A549 (cell line): ENCODE measurements around the gene LRRC1. TPM values are rescaled to one million over a fixed set of nuclear protein-coding genes. Genes with fewer than 3 reads are reported as not detected.

ENCODE experiments used
- ATAC-seq, 2 experiments: fragments of 200-7000 bp in 1 of 2; fragments of >200 bp in 1 of 2; cut with Nextera tagmentation in 1 of 2; cut with Tn5 transposase in 1 of 2; 3 replicates each; pipeline versions ENCODE4 v1.8.0 to v1.9.1; 2018 to 2020; ENCODE audit warnings: mild to moderate bottlenecking in 1 of 2, moderate library complexity in 1 of 2
- CTCF ChIA-PET: fragments of 300-600 bp; sonication (Branson Sonifier 250); formaldehyde crosslinking; extraction: SDS; loops from one replicate; lab custom pipeline; 2021; ENCODE audit warnings: antibody characterized with exemption, inconsistent platforms; lab: Yijun Ruan, JAX
- POLR2A ChIA-PET: fragments of 350-600 bp; formaldehyde crosslinking; extraction: SDS; loops from one replicate; lab custom pipeline; 2021; ENCODE audit warnings: antibody characterized with exemption, inconsistent platforms; lab: Yijun Ruan, JAX
- DNase-seq, 2 experiments: peaks; one replicate each; pipeline versions ENCODE4 v3.0.0 to v3.0.0-alpha.2; 2011 to 2016; ENCODE audit warnings: low read depth in 1 of 2, low spot score in 1 of 2
- FAIRE-seq: peaks from 2 replicates; lab custom pipeline; 2011; peaks lifted over from hg19 to GRCh38; lab: Jason Lieb, UNC
- H3K27ac ChIP-seq, 2 experiments: fragments of >200 bp; sonication (Bioruptor Twin); formaldehyde crosslinking; 3 replicates each; pipeline ENCODE4 v1.5.1; 2016 to 2017
- H3K4me1 ChIP-seq: fragments of >200 bp; sonication (Bioruptor Twin); formaldehyde crosslinking; 3 replicates; pipeline ENCODE4 v1.6.1; 2016
- H3K4me2 ChIP-seq: fragments of >200 bp; sonication (Bioruptor Twin); formaldehyde crosslinking; 3 replicates; pipeline ENCODE4 v1.6.1; 2016
- H3K4me3 ChIP-seq: fragments of >200 bp; sonication (Bioruptor Twin); formaldehyde crosslinking; 3 replicates; pipeline ENCODE4 v1.5.1; 2016
- H3K9me3 ChIP-seq: fragments of >200 bp; sonication (Bioruptor Twin); formaldehyde crosslinking; 3 replicates; pipeline ENCODE4 v1.6.1; 2016
- BHLHE40 ChIP-seq: IDR thresholded peaks from 2 replicates; pipeline ENCODE4 v1.6.1; 2012; ENCODE audit warnings: low read depth, low read length, inconsistent platforms
- CBX8 ChIP-seq: fragments of 200-600 bp; sonication (generic); IDR thresholded peaks from 2 replicates; pipeline ENCODE4 v1.6.1; 2016
- CEBPB ChIP-seq, 2 experiments: fragments of >200 bp in 1 of 2; sonication (Bioruptor Twin) in 1 of 2; formaldehyde crosslinking in 1 of 2; IDR thresholded peaks; 2 replicates each; pipeline ENCODE4 v1.6.1; 2012 to 2016
- EP300 ChIP-seq, 2 experiments: fragments of >200 bp; sonication (Bioruptor Twin); formaldehyde crosslinking; IDR thresholded peaks; 2 replicates in 1 of 2; 3 replicates in 1 of 2; pipeline ENCODE4 v1.6.1; 2016 to 2017
- FOSL2 ChIP-seq, 2 experiments: fragments of 450-650 bp in 1 of 2; fragments of >200 bp in 1 of 2; sonication (Bioruptor Twin) in 1 of 2; formaldehyde crosslinking; IDR thresholded peaks; 2 replicates each; pipeline versions ENCODE4 v1.5.0 to v1.6.1; 2016 to 2020; ENCODE audit warnings: mild to moderate bottlenecking in 1 of 2, moderate library complexity in 1 of 2
- HDAC2 ChIP-seq: fragments of 200-600 bp; sonication (generic); IDR thresholded peaks from 2 replicates; pipeline ENCODE4 v1.6.1; 2016
- HOXB5 ChIP-seq: fragments of 250-450 bp; sonication (Bioruptor Pico); IDR thresholded peaks from 2 replicates; pipeline ENCODE4 v1.5.0; 2020; ENCODE audit warnings: mild to moderate bottlenecking, moderate library complexity
- JUNB ChIP-seq: fragments of >200 bp; sonication (Bioruptor Twin); formaldehyde crosslinking; IDR thresholded peaks from 2 replicates; pipeline ENCODE4 v1.6.1; 2016
- MAFK ChIP-seq: fragments of 450-650 bp; IDR thresholded peaks from 2 replicates; pipeline ENCODE4 v1.6.1; 2014; ENCODE audit not compliant: partially characterized antibody
- MAZ ChIP-seq: fragments of 150-350 bp; IDR thresholded peaks from 2 replicates; pipeline ENCODE4 v1.6.1; 2014; ENCODE audit warnings: antibody characterized with exemption, low read depth, low read length, borderline replicate concordance
- MYC ChIP-seq: IDR thresholded peaks from 2 replicates; pipeline ENCODE4 v1.6.1; 2012; ENCODE audit warnings: mild to moderate bottlenecking, inconsistent platforms, low read length, improper control_type of control experiment, borderline replicate concordance
- NPAS2 ChIP-seq: fragments of 250-450 bp; sonication (Bioruptor Pico); IDR thresholded peaks from 2 replicates; pipeline ENCODE4 v1.8.0; 2022; ENCODE audit warnings: mild to moderate bottlenecking, moderate library complexity, borderline replicate concordance
- NR3C1 ChIP-seq: fragments of >200 bp; sonication (Bioruptor Twin); formaldehyde crosslinking; IDR thresholded peaks from 3 replicates; pipeline ENCODE4 v1.6.1; 2017
- POLR2A ChIP-seq: IDR thresholded peaks from 2 replicates; pipeline ENCODE4 v1.6.1; 2012; ENCODE audit warnings: mild to moderate bottlenecking, low read length
- RARB ChIP-seq: fragments of 250-450 bp; sonication (Bioruptor Pico); IDR thresholded peaks from 2 replicates; pipeline ENCODE4 v1.8.0; 2021; ENCODE audit warnings: mild to moderate bottlenecking, moderate library complexity
- RFX5 ChIP-seq: fragments of 450-650 bp; IDR thresholded peaks from 2 replicates; pipeline ENCODE4 v1.7.1; 2014; ENCODE audit warnings: antibody characterized with exemption, mild to moderate bottlenecking, moderate library complexity
- SMC3 ChIP-seq: fragments of >200 bp; sonication (Bioruptor Twin); formaldehyde crosslinking; IDR thresholded peaks from 3 replicates; pipeline ENCODE4 v1.6.1; 2018; ENCODE audit warnings: inconsistent platforms
- SREBF2 ChIP-seq: fragments of 450-650 bp; IDR thresholded peaks from 2 replicates; pipeline ENCODE4 v1.6.1; 2014; ENCODE audit warnings: mild to moderate bottlenecking, moderate library complexity
- TFCP2L1 ChIP-seq: fragments of 250-450 bp; sonication (Bioruptor Pico); IDR thresholded peaks from 2 replicates; pipeline ENCODE4 v1.5.0; 2021; ENCODE audit warnings: mild to moderate bottlenecking
- TP53 ChIP-seq: fragments of 250-450 bp; sonication (Bioruptor Pico); IDR thresholded peaks from 2 replicates; pipeline ENCODE4 v1.5.0; 2021; ENCODE audit warnings: mild to moderate bottlenecking, moderate library complexity
- USF2 ChIP-seq: fragments of 450-650 bp; IDR thresholded peaks from 2 replicates; pipeline ENCODE4 v1.6.1; 2014; ENCODE audit warnings: antibody characterized with exemption
- ZC3H11A ChIP-seq: fragments of 450-650 bp; IDR thresholded peaks from 2 replicates; pipeline ENCODE4 v1.6.1; 2014; ENCODE audit warnings: antibody characterized with exemption, mild to moderate bottlenecking
- ZFP36 ChIP-seq: fragments of 450-650 bp; IDR thresholded peaks from 2 replicates; pipeline ENCODE4 v1.6.1; 2014; ENCODE audit warnings: borderline replicate concordance; ENCODE audit not compliant: partially characterized antibody
- ZNF302 ChIP-seq: fragments of 250-450 bp; sonication (Bioruptor Pico); IDR thresholded peaks from 2 replicates; pipeline ENCODE4 v1.9.0; 2021; ENCODE audit warnings: inconsistent platforms, mild to moderate bottlenecking, moderate library complexity
- WGBS: methylation state at CpG from one replicate; pipeline ENCODE4 v1.1.6; 2017; ENCODE audit errors: missing lambda C conversion rate; 5-methylcytosine and 5-hydroxymethylcytosine counted together
- polyA plus RNA-seq, 4 experiments: library from polyadenylated mRNA; depleted of rRNA in 3 of 4; stranded (reverse); fragments of >200 nt; fragmentation: RNase III in 1 of 4; extraction: RNeasy Plus Mini Kit Qiagen cat#74134 plus additional on column Dnase treatment in 1 of 4; gene quantifications; 2 replicates in 3 of 4; 3 replicates in 1 of 4; pipeline ENCODE4 v1.2.3, GENCODE V29; 2011 to 2017
- TF ChIP-seq, protein P1 (sequence below): fragments of >200 bp; sonication (Bioruptor Twin); formaldehyde crosslinking; IDR thresholded peaks from 2 replicates; pipeline ENCODE4 v1.6.1; 2016
- TF ChIP-seq, protein P2 (sequence below): IDR thresholded peaks from 2 replicates; pipeline ENCODE4 v1.6.1; 2012; ENCODE audit warnings: low read depth, borderline replicate concordance
- TF ChIP-seq, protein P3 (sequence below): fragments of 250-450 bp; sonication (Bioruptor Pico); IDR thresholded peaks from 2 replicates; pipeline ENCODE4 v1.5.0; 2021; ENCODE audit warnings: mild to moderate bottlenecking, moderate library complexity, borderline replicate concordance
- TF ChIP-seq, protein P4 (sequence below): IDR thresholded peaks from 2 replicates; pipeline ENCODE4 v1.6.1; 2012

Gene LRRC1
- polyA plus RNA-seq, 2 of the 4 experiments (the other 2 are of a cell fraction) = 5.2 to 8.0 TPM

- no peak for ATAC-seq
- 88% methylated on average over 7 of the region's 9 CpGs for WGBS
- FAIRE-seq = no peak
- H3K4me3 ChIP-seq = no peak overlapping the region
- DNase-seq = no peak
- POLR2A ChIA-PET = no interaction called here
- no peaks in the 10 kb centered on the region for H3K4me1 ChIP-seq
- H3K4me2 ChIP-seq = no peak overlapping the region
- TF ChIP-seq NR3C1 (no peak), POLR2A (no peak), MAFK (no peak), USF2 (no peak), SREBF2 (no peak), HDAC2 (no peak), BHLHE40 (no peak), RFX5 (no peak), CEBPB (IDR thresholded peaks at IDR 0.05) (no peak), MYC (no peak), CBX8 (no peak), ZNF302 (CRISPR knock-in tag) (no peak), ZC3H11A (no peak), TFCP2L1 (CRISPR knock-in tag) (no peak)
- CTCF ChIA-PET = interaction anchor here (0.6 kb wide), 1 partner anchor 396 kb away, joined by 4 read pairs; no protein-coding TSS in a partner anchor
- H3K9me3 ChIP-seq = no peaks in the 10 kb centered on the region
- H3K27ac ChIP-seq = no peak overlapping the region
Measured at GRCh38 chr6:53845280-53846195, 50.7 kb downstream of the LRRC1 start.

DNA sequence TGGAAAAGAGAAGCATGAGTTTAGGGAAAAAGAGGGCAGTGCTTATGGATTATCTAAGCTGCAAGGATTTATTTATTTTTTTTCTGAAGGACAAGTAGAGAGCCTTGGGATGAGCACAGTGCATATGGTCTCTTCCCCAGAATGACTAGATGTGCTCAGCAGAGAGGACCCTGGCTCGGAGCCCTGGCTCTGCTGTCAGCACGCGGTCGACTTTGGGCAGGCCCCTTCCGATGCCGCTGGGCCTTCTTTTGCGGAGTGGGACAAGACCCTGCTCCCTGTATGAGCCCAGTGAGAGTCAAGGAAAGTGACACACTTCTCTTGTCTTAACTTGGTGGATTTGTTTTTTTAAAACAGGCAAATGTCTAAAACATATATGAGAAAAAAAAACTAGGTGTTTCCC is 51.4 kb downstream of the LRRC1 start:
- TF ChIP-seq MAFK (no peak), MAZ (no peak), NPAS2 (CRISPR knock-in tag) (no peak), TFCP2L1 (CRISPR knock-in tag) (no peak), SMC3 (no peak), SREBF2 (no peak), NR3C1 (no peak), JUNB (no peak), HOXB5 (CRISPR knock-in tag) (no peak), ZFP36 (no peak), FOSL2 (IDR thresholded peaks at IDR 0.05) (no peak), FOSL2 (CRISPR knock-in tag; IDR thresholded peaks at IDR 0.05) (no peak), EP300 (IDR thresholded peaks at IDR 0.05) (no peak), TP53 (CRISPR knock-in tag) (no peak), RARB (CRISPR knock-in tag) (no peak)
- TF ChIP-seq, protein P1, sequence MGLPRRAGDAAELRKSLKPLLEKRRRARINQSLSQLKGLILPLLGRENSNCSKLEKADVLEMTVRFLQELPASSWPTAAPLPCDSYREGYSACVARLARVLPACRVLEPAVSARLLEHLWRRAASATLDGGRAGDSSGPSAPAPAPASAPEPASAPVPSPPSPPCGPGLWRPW = no peak
- TF ChIP-seq, protein P2, sequence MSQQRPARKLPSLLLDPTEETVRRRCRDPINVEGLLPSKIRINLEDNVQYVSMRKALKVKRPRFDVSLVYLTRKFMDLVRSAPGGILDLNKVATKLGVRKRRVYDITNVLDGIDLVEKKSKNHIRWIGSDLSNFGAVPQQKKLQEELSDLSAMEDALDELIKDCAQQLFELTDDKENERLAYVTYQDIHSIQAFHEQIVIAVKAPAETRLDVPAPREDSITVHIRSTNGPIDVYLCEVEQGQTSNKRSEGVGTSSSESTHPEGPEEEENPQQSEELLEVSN = no peak
- TF ChIP-seq, protein P3, sequence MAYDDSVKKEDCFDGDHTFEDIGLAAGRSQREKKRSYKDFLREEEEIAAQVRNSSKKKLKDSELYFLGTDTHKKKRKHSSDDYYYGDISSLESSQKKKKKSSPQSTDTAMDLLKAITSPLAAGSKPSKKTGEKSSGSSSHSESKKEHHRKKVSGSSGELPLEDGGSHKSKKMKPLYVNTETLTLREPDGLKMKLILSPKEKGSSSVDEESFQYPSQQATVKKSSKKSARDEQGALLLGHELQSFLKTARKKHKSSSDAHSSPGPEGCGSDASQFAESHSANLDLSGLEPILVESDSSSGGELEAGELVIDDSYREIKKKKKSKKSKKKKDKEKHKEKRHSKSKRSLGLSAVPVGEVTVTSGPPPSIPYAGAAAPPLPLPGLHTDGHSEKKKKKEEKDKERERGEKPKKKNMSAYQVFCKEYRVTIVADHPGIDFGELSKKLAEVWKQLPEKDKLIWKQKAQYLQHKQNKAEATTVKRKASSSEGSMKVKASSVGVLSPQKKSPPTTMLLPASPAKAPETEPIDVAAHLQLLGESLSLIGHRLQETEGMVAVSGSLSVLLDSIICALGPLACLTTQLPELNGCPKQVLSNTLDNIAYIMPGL (CRISPR knock-in tag) = no peak
- TF ChIP-seq, protein P4, sequence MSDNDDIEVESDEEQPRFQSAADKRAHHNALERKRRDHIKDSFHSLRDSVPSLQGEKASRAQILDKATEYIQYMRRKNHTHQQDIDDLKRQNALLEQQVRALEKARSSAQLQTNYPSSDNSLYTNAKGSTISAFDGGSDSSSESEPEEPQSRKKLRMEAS = no peak
- TF ChIP-seq, all 56 proteins: peak for 0
- ATAC-seq = no peak
- ChIA-PET POLR2A (no interaction called here), CTCF (no interaction called here)
- FAIRE-seq = no peak
- Histone ChIP-seq H3K4me2 (no peak overlapping the region), H3K4me1 (no peaks in the 10 kb centered on the region), H3K27ac (no peak overlapping the region), H3K9me3 (no peaks in the 10 kb centered on the region), H3K4me3 (no peak overlapping the region)
- WGBS = 78% methylated on average over 7 of the region's 7 CpGs
- no peak for DNase-seq
